AG09319 (cell line): ENCODE data around the gene SPRED2.

Experiments
- DNase-seq: peaks from one replicate; pipeline ENCODE4 v3.0.0-alpha.2; 2010; ENCODE audit warnings: low read depth; ENCODE audit errors: extremely low read depth
- TF ChIP-seq, protein P1 (sequence below): IDR thresholded peaks from 2 replicates; pipeline ENCODE4 v1.5.1; 2011; ENCODE audit warnings: low read depth, mild to moderate bottlenecking, inconsistent platforms, low read length, moderate library complexity

The SPRED2 gene

DNA sequence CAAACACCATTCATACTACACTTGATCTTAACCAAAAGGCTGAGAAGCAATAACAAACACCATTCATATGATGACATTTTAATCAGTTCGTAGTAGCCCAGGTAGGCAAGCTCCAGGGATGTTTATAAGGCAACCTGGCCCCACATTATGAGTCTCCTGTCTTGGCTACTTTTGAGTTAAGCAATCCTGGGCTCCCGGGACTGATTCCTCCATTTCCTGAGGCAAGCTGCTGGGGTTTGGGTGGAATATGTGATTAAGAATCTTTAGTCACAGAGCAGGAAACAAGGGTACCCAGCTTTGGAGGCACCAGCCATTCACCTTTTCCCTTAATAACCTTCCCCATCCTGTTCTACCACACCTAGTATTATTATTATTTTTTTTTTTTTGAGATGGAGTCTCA is 24.5 kb upstream of the SPRED2 start:
- TF ChIP-seq, protein P1, sequence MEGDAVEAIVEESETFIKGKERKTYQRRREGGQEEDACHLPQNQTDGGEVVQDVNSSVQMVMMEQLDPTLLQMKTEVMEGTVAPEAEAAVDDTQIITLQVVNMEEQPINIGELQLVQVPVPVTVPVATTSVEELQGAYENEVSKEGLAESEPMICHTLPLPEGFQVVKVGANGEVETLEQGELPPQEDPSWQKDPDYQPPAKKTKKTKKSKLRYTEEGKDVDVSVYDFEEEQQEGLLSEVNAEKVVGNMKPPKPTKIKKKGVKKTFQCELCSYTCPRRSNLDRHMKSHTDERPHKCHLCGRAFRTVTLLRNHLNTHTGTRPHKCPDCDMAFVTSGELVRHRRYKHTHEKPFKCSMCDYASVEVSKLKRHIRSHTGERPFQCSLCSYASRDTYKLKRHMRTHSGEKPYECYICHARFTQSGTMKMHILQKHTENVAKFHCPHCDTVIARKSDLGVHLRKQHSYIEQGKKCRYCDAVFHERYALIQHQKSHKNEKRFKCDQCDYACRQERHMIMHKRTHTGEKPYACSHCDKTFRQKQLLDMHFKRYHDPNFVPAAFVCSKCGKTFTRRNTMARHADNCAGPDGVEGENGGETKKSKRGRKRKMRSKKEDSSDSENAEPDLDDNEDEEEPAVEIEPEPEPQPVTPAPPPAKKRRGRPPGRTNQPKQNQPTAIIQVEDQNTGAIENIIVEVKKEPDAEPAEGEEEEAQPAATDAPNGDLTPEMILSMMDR = no peak
- no peak for DNase-seq

GRCh38 chr2:65456064-65456463 is 23.7 kb upstream of the SPRED2 start:
- TF ChIP-seq, protein P1 = no peak
- no peak for DNase-seq

- no peak for DNase-seq
- TF ChIP-seq, protein P1 = no peak
These were observed 21.5 kb upstream of the SPRED2 start for GRCh38 chr2:65453916-65454315.

DNA sequence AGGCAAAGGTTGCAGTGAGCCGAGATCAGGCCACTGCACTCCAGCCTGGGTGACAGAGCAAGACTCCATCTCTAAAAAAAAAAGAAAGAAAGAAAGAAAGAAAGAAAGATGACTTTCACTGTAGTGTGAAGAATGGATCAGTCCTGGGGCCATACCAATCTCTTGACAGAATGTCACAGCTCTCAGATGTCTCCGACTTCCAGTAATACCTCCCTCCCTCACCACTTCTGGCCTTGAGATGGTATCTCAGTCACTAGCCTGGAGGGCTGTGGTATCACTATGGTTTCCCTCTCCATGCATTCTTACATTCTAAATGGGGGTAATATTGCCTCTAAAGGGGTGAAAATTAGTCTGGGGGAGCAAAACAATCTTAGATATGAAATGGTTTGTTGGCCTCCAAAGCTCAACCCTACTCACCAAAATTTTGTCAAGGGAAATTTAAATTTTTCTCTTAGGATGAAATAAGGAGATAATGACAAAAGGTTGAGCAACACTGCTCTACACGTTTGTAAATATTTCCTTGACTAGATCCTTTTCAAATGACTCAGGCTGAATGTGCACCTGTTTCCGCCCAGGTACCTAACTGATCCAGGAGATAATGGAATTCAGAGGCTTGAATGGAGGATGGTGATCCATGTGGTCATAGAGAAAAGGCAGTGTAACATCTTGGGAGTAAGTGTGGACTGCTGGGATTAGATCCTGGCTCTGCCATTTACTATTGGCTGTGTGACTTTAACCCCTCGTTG is 19.9 kb upstream of the SPRED2 start:
- TF ChIP-seq, protein P1 = no peak
- DNase-seq = no peak

DNA sequence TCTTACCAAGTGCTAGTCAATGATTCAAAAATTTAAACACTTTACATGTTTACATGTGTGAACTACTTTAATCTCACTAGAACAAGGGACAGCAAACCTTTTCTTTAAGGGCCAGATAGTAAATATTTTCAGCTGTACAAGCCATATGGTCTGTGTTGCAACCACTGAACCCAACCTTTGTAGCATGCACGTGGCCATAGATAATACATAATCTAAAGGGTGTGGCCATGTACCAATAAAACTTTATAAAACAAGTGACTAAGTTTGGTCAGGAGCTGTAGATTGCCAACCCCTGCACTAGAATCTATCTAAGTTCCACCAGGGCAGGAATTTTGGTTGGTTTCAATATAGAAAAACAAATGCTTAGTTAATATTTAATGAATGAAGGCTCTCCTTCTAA is 18.4 kb upstream of the SPRED2 start:
- DNase-seq = no peak
- TF ChIP-seq, protein P1 = no peak

DNA sequence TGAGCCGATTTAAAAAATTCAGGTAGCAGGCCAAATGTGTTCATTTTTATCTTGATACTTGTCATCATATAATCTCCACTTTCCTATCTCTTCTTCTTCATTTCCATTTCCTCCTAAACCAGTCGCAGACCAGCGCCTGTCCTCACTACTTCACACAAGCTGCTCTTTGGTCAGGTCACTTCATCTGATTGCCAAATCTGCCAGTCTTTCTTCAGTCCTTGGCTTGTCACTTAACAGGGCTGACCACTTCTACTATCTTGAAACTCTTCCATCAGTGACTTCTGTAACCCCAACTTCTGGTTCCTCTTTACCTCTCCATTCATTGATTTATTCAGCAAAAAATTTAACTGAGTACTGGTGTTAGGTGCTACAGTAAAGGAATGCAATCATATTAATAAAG is 18.0 kb upstream of the SPRED2 start:
- TF ChIP-seq, protein P1 = no peak
- no peak for DNase-seq

DNA sequence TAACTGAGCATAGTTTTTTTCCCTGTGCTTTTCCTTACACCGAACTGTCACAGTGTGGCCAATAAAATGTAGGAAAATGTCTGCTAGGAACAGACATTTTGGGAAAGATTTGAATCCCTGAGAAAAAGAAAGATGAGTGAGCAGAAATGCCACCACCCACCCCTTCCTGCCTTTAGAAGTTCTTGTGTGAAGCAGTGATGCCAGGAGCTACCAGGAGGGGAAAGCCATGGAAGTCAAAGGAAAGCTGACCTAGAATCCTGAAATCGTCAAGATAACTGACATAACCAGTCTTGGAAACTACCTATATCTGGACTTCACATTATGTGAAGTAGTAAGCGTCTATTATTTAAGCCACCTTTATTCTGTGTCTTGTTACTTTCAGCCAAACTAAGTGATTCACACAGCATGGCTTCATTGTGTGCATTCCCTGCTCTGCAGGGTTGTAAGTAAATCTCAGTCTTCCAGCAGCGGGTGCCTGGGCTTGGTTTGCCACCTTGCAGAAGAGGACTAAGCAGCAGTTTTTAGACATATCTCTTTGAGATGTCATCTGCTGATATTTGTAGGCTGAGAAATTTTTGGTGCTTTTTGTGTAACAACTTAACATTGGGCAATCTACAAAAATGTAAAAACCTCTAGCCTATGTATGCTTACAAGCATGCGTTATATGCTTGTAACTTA is 11.2 kb upstream of the SPRED2 start:
- DNase-seq = no peak
- TF ChIP-seq, protein P1 = no peak
